Stimulated activated CD4-positive, alpha-beta T cell treated with anti-CD3 and anti-CD28 coated beads, TNF-alpha, amount 100 ng/mL, for 24 hours (primary cell): ENCODE results near the gene STRIP2.
"Not testable (repeated sequence)": the region's sequence is repeated elsewhere in the genome, so short reads cannot be mapped to it uniquely, and the experiment has no call there.

Source experiments
- DNase-seq, 3 experiments: peaks; one replicate each; pipeline ENCODE4 v3.0.0-alpha.2; 2020; ENCODE audit warnings: low read depth in 3 of 3

The STRIP2 gene

GRCh38 chr7:129530795-129531391 is 96.7 kb downstream of the STRIP2 start:
- DNase-seq = peak in 2 of 3 experiments; percentile 17 to 54

DNA sequence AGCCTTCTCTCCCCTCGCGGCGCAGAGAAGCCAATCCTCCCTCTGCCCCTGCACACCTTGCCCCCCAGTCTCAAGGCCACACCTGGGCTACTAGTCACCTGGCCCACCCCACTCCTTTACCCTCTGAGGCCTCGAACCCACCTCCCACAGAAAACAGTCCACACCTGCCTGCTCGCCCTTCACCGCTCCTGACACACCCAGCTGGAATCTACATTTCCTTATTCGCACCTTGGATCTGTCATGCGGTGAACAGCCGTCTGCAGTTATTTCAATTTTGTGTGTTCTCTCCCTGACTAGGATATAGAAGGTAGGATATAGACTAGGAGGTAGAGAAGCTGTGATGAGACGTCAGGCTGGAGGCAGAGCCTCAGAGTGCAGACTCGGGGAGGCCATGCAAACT is 97.5 kb downstream of the STRIP2 start:
- no peak for DNase-seq

GRCh38 chr7:129532375-129532774 is 98.1 kb downstream of the STRIP2 start:
- DNase-seq = no peak

- not testable (repeated sequence) for DNase-seq
Observed at GRCh38 chr7:129534558-129535274, 100.5 kb downstream of the STRIP2 start.

DNA sequence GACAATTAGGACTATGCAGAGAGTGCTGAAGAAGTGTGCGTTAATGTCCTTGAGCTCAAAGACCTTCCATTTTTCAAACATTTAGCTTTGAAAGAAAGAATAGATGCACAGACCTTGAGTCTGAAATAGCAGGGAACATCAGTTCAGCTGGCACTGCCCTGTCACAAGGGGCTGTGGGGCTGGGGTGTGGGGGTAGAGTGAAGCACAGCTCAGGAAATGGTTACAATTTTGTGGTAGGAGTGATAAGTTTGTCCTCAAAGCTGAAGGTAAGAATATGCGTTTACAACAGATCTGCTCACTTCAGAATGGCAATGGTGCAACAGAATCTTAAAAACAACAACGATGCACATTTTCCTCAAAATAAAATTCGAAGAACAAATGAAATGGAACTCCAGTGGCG is 101.7 kb downstream of the STRIP2 start:
- no peak for DNase-seq

DNA sequence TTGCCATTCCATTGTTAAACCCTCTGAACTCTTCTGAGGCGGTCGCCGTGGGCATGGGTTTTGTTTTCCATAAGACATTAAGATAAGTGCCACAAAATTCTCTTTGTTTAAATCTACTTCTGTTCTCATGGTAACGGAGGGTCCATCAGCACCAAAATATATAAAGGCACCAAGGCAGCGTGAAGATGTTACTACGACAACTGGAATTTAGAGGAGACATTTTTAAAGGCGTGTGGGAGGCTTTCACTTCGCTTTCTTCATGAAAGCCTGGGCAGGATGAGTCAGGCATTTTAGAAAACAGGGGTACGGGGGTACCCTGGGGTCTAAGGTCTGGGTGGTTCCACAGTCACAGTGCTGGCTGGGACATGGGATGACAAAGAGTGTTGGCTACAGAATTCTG is 102.1 kb downstream of the STRIP2 start:
- DNase-seq = no peak
